ENCODE data around the gene ACBD6.

The ACBD6 gene

GRCh38 chr1:180343921-180344769 lies 158.2 kb downstream of the ACBD6 start:
- TF ChIP-seq, protein P1, sequence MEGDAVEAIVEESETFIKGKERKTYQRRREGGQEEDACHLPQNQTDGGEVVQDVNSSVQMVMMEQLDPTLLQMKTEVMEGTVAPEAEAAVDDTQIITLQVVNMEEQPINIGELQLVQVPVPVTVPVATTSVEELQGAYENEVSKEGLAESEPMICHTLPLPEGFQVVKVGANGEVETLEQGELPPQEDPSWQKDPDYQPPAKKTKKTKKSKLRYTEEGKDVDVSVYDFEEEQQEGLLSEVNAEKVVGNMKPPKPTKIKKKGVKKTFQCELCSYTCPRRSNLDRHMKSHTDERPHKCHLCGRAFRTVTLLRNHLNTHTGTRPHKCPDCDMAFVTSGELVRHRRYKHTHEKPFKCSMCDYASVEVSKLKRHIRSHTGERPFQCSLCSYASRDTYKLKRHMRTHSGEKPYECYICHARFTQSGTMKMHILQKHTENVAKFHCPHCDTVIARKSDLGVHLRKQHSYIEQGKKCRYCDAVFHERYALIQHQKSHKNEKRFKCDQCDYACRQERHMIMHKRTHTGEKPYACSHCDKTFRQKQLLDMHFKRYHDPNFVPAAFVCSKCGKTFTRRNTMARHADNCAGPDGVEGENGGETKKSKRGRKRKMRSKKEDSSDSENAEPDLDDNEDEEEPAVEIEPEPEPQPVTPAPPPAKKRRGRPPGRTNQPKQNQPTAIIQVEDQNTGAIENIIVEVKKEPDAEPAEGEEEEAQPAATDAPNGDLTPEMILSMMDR (IDR thresholded peaks at IDR 0.05; ENCODE audit: low read depth, low read length, missing control alignments) = no peak
- H3K4me3 ChIP-seq (ENCODE audit: low read depth, low read length) = no peak overlapping the region
- peak; percentile 24 for DNase-seq (ENCODE audit: low read depth)
- in situ Hi-C loops (cut with HindIII; ENCODE audit: low sequenced_read_pairs) = no loop called here

- TF ChIP-seq, protein P1 (IDR thresholded peaks at IDR 0.05; ENCODE audit: low read depth, low read length, missing control alignments) = no peak
- no peak overlapping the region for H3K4me3 ChIP-seq (ENCODE audit: low read depth, low read length)
- in situ Hi-C loops (cut with HindIII; ENCODE audit: low sequenced_read_pairs) = no loop called here
- no peak for DNase-seq (ENCODE audit: low read depth)
Observed at GRCh38 chr1:180327089-180327488, 175.3 kb downstream of the ACBD6 start.

GRCh38 chr1:180312926-180313325 lies 189.5 kb downstream of the ACBD6 start:
- TF ChIP-seq, protein P1 (IDR thresholded peaks at IDR 0.05; ENCODE audit: low read depth, low read length, missing control alignments) = no peak
- in situ Hi-C loops (cut with HindIII; ENCODE audit: low sequenced_read_pairs) = no loop called here
- no peak overlapping the region for H3K4me3 ChIP-seq (ENCODE audit: low read depth, low read length)
- no peak for DNase-seq (ENCODE audit: low read depth)

DNA sequence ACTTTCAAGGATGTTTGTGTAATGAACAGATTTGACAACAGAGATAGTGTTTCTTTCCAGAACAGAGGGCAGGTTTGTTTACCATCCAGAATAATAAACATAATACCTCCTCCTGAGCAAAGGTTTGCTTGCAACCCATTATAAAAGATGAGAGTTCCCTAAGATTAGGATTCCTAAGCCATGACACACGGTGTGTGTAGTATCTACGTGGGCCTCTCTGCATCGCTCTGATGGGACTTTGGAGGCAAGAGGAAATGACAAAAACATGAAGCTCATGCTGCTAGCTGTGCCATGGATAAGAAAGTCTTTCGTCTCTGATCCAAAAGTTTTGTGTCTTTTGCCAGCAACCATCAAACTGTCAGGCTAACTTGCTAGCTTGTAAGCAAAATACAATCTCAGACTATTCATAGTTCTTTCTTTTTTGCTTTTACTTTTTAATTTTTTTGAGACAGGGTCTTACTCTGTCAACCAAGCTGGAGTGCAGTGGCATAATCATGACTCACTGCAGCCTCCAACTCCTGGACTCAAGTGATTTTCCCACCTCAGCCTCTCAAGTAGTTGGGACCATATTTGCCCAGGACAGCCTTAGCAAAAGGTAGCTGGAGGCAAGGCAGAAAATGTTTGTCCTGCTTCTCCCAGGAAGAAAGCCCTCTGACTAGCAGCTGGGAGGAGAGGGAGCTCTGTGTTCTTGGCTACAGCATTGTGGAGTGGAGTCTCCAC lies 191.2 kb downstream of the ACBD6 start:
- no peak for DNase-seq (ENCODE audit: low read depth)
- in situ Hi-C loops (cut with HindIII; ENCODE audit: low sequenced_read_pairs) = no loop called here
- TF ChIP-seq, protein P1 (IDR thresholded peaks at IDR 0.05; ENCODE audit: low read depth, low read length, missing control alignments) = no peak
- no peak overlapping the region for H3K4me3 ChIP-seq (ENCODE audit: low read depth, low read length)

DNA sequence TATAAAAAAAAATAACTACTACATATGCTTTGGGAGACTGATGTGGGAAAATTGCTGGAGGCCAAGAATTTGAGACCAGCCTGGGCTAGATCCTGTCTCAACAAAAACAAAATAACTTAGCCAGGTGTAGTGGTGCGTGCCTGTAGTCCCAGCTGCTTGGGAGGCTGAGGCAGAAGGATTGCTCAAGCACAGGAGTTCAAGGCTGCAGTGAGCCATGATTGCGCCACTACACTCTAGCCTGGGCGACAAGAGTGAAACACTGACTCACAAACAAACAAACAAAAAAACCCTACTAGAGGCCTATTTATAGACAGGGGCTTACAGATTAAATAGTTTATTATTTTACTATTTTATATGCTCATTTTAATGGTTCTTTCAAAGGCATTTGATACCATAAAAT lies 192.3 kb downstream of the ACBD6 start:
- TF ChIP-seq, protein P1 (IDR thresholded peaks at IDR 0.05; ENCODE audit: low read depth, low read length, missing control alignments) = no peak
- H3K4me3 ChIP-seq (ENCODE audit: low read depth, low read length) = no peak overlapping the region
- no peak for DNase-seq (ENCODE audit: low read depth)
- in situ Hi-C loops (cut with HindIII; ENCODE audit: low sequenced_read_pairs) = no loop called here

DNA sequence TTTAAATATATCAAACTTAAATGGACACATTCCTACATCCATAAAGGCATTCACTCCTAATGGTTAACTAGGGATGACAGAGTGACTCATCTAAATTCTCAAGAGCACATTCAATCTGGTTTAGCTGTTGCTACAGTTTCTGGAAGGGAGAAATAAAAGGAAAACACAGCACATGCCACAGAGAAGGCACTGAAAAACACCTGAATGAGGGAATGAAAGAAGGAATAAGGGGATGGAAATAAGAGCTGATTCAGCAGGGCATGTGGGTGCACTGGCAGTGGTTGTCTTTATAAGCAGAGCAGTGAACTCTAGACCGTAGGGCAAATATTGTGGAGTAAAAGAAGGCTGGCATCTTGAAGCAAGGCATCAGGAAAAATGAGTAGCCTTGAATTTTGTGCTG lies 193.0 kb downstream of the ACBD6 start:
- no peak overlapping the region for H3K4me3 ChIP-seq (ENCODE audit: low read depth, low read length)
- in situ Hi-C loops (cut with HindIII; ENCODE audit: low sequenced_read_pairs) = no loop called here
- TF ChIP-seq, protein P1 (IDR thresholded peaks at IDR 0.05; ENCODE audit: low read depth, low read length, missing control alignments) = no peak
- no peak for DNase-seq (ENCODE audit: low read depth)

Measured in astrocyte of the cerebellum (primary cell).